GM12875 (cell line): ENCODE results near the gene DAZAP1.

Source experiments
- H3K4me3 ChIP-seq: one replicate; pipeline ENCODE4 v1.5.1; 2011; ENCODE audit warnings: low read depth, low read length, control low read depth
- CTCF ChIP-seq: IDR thresholded peaks from 2 replicates; pipeline ENCODE4 v1.5.1; 2011; ENCODE audit warnings: low read depth, mild to moderate bottlenecking, control low read depth, inconsistent platforms, low read length, moderate library complexity, borderline replicate concordance; ENCODE audit not compliant: insufficient read depth

The DAZAP1 gene

DNA sequence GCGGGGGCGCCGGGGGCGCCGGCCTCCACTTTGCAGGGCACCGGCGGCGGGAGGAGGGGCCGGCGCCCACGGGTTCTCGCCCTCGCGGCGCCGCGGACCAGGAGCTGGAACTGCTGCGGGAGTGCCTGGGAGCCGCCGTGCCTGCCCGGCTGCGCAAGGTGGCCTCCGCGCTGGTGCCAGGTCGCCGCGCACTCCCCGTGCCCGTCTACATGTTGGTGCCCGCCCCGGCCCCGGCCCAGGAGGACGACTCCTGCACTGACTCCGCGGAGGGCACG is 59.8 kb downstream of the DAZAP1 start:
- no peak for TF ChIP-seq CTCF
- H3K4me3 ChIP-seq: no peak overlapping the region

DNA sequence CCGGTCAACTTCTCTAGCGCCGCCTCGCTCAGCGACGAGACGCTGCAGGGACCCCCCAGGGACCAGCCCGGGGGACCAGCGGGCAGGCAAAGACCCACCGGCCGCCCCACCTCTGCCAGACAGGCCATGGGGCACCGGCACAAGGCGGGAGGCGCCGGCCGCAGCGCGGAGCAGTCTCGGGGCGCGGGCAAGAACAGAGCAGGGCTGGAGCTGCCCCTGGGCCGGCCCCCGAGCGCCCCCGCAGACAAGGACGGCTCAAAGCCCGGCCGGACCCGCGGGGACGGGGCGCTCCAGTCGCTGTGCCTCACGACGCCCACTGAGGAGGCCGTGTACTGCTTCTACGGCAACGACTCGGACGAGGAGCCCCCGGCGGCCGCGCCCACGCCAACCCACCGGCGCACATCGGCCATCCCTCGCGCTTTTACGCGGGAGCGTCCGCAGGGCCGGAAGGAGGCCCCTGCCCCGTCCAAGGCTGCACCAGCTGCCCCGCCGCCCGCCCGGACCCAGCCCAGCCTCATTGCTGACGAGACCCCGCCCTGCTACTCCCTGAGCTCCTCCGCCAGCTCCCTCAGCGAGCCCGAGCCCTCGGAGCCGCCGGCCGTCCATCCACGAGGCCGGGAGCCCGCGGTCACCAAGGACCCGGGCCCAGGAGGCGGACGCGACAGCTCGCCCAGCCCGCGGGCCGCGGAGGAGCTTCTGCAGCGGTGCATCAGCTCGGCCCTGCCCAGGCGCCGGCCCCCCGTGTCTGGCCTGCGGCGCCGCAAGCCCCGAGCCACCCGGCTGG is 60.3 kb downstream of the DAZAP1 start:
- no peak for TF ChIP-seq CTCF
- H3K4me3 ChIP-seq: no peak overlapping the region

DNA sequence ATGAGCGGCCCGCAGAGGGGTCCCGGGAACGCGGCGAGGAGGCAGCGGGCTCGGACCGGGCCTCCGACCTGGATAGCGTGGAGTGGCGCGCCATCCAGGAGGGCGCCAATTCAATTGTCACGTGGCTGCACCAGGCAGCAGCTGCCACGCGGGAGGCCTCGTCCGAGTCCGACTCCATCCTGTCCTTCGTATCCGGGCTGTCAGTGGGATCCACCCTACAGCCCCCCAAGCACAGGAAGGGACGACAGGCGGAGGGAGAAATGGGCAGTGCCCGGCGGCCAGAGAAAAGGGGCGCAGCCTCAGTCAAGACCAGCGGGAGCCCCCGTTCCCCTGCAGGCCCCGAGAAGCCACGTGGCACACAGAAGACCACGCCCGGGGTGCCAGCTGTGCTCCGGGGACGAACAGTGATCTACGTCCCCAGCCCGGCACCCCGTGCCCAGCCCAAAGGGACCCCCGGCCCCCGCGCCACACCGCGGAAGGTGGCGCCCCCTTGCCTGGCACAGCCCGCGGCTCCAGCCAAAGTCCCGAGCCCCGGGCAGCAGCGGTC is 61.0 kb downstream of the DAZAP1 start:
- no peak overlapping the region for H3K4me3 ChIP-seq
- TF ChIP-seq CTCF: no peak

- no peak overlapping the region for H3K4me3 ChIP-seq
- TF ChIP-seq CTCF: no peak
Measured at GRCh38 chr19:1468821-1469254, 61.5 kb downstream of the DAZAP1 start.

GRCh38 chr19:1469255-1470054 is 62.1 kb downstream of the DAZAP1 start:
- H3K4me3 ChIP-seq: no peak overlapping the region
- no peak for TF ChIP-seq CTCF

GRCh38 chr19:1470055-1470304 is 62.6 kb downstream of the DAZAP1 start:
- no peak for TF ChIP-seq CTCF
- H3K4me3 ChIP-seq: no peak overlapping the region
